Progenitor cell of endocrine pancreas (in vitro differentiated cells): ENCODE data around the gene HELZ2. TPM values are rescaled to one million over a fixed set of nuclear protein-coding genes. Genes with fewer than 3 reads are reported as not detected.

Experiments used
- DNase-seq: peaks from one replicate; pipeline ENCODE4 v3.0.0; 2021; ENCODE audit warnings: low spot score; ENCODE audit not compliant: unreplicated experiment
- H3K27ac Mint-ChIP-seq: 2 replicates; pipeline ENCODE4 v1.8.0; 2021; ENCODE audit warnings: mild to moderate bottlenecking, moderate library complexity, mixed read lengths
- H3K27me3 Mint-ChIP-seq: 2 replicates; pipeline ENCODE4 v1.8.0; 2021; ENCODE audit warnings: mixed read lengths
- H3K36me3 Mint-ChIP-seq: 2 replicates; pipeline ENCODE4 v1.8.0; 2022; ENCODE audit warnings: mixed read lengths; ENCODE audit not compliant: insufficient read depth
- H3K4me1 Mint-ChIP-seq: 2 replicates; pipeline ENCODE4 v1.8.0; 2021; ENCODE audit warnings: low read depth, mixed read lengths
- H3K4me3 Mint-ChIP-seq: 2 replicates; pipeline ENCODE4 v1.8.0; 2021; ENCODE audit warnings: low read depth, mild to moderate bottlenecking, moderate library complexity, mixed read lengths
- H3K9me3 Mint-ChIP-seq: 2 replicates; pipeline ENCODE4 v1.8.0; 2021; ENCODE audit warnings: low read depth, mixed read lengths
- total RNA-seq: library from RNA; stranded (reverse); gene quantifications from 2 replicates; pipeline ENCODE4 v1.2.1, GENCODE V29; 2021
- TF ChIP-seq, protein P1 (sequence below): fragments of 200-600 bp; sonication (generic); IDR thresholded peaks from one replicate; pipeline ENCODE4 v1.5.0; 2021; ENCODE audit warnings: antibody characterized with exemption, mild to moderate bottlenecking; ENCODE audit not compliant: unreplicated experiment

Gene HELZ2
- total RNA-seq, 1 donor from 2014 or later: 19.3 TPM

DNA sequence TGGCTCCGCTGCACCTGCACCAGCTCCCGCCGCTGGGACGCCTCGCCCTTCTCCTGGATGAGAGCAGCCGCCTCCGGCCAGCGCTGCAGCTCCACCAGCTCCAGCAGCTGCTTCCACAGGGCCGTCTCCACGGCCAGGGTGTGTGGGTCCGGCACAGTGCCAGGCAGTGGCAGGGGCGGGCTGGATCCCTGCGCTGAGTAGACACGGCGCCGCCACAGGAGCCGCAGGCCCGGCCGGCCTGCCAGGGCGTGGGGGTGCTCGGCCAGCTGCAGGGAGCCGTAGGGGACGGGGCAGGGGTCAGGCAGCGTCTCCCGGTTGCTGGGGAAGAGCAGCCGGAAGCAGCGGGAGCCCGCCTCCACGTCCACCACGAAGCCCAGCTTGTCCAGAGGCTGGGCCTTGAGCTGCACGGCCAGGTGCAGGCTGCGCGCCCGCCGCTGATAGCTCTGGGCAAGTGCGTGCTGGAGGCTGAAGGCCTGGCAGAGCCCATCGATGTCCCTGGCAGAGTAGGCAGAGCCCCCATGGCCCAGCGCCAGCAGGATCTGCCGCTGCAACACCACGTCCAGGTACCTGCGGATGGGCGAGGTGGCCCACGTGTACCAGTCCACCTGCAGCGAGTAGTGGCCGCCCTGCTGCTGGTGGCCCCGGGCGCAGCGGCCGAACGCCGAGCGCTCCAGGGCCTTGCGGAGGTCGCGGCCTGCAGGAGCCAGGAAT, 10.7 kb downstream of the HELZ2 start:
- no peak overlapping the region for H3K27ac Mint-ChIP-seq

DNA sequence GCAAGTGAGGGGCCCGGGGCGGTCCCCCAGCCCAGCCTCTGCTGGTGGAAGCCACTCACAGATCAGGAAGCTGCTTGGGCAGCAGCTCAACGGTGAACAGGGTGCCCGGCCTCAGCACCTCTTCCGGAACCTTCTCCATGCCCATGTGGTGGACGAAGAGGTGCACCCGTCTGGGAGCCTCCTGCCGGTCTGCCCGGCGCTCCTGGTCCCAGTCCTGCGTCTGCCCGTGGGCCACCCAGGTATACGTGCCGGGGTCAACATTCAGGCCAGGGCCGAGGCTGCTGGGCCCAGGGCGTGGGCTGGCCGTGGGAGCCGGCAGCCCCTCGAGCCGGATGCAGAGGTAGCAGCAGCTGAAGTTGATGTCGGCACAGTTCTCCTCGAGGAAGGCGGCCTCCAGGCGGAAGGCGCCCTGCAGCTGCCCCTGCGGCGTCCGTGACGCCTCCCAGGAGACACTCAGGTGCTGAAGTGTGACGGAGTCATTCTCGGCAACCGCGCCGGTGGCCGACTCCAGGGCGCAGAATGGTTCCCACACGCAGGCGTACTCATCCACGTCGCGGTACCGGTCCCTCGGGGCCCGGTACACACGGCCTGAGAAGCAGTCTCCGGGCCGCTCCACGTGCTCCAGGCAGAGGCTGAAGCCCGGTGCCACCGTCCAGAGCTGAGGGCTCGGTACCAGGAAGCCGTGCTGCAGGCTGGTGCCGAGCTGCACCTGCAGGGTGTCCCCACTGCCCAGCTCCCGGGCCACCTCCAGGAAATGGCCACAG, 11.4 kb downstream of the HELZ2 start:
- TF ChIP-seq, protein P1, sequence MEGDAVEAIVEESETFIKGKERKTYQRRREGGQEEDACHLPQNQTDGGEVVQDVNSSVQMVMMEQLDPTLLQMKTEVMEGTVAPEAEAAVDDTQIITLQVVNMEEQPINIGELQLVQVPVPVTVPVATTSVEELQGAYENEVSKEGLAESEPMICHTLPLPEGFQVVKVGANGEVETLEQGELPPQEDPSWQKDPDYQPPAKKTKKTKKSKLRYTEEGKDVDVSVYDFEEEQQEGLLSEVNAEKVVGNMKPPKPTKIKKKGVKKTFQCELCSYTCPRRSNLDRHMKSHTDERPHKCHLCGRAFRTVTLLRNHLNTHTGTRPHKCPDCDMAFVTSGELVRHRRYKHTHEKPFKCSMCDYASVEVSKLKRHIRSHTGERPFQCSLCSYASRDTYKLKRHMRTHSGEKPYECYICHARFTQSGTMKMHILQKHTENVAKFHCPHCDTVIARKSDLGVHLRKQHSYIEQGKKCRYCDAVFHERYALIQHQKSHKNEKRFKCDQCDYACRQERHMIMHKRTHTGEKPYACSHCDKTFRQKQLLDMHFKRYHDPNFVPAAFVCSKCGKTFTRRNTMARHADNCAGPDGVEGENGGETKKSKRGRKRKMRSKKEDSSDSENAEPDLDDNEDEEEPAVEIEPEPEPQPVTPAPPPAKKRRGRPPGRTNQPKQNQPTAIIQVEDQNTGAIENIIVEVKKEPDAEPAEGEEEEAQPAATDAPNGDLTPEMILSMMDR: no peak
- no peak for DNase-seq
- Mint-ChIP-seq H3K9me3 (no peaks in the 10 kb centered on the region), H3K4me1 (no peaks in the 10 kb centered on the region), H3K27ac (no peak overlapping the region), H3K4me3 (no peak overlapping the region), H3K36me3 (peaks cover 3% of the 10 kb centered on the region), H3K27me3 (no peaks in the 10 kb centered on the region)

More for the DNA sequence above, 10.7 kb downstream of the HELZ2 start:
- H3K9me3 Mint-ChIP-seq: no peaks in the 10 kb centered on the region
- no peaks in the 10 kb centered on the region for H3K27me3 Mint-ChIP-seq
- peaks cover 3% of the 10 kb centered on the region for H3K36me3 Mint-ChIP-seq
- DNase-seq: no peak
- H3K4me1 Mint-ChIP-seq: no peaks in the 10 kb centered on the region
- TF ChIP-seq, protein P1: no peak
- no peak overlapping the region for H3K4me3 Mint-ChIP-seq

DNA sequence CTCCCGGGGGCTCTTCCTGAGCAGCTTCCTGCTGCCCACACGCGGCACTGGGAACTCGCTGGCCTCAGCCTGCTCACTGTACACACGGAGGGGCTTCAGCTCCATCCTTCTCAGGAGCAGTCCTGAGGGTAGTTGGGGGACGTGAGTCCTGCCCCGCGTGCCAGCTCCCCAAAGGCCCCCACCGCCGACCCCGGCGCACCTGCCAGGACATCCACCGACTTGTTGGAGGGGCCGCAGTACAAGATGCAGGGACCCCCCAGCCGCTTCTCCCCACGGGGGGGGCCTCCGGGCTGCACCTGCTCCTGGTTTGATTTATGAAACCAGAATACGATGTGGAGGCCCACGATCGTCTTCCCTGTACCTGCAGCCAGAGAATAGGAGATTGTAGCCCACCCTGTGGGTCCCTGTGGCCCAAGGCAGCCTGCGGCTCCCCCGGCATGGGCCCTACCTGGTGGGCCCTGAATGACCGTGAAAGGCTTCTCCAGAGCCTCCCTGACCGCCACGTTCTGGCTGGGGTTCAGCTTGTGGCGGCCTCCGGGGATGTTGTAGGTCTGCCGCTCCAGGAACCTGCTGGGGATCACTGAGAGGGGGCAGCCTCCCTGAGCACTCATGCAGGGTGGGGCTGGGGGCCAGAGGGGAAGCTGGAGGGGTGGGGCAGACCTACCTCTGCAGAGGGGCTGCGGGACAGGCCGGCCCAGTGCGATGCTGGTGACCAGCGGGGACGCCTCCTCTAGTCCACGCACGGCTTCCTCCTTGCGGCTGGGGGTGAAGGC, 12.2 kb downstream of the HELZ2 start:
- no peak overlapping the region for H3K27ac Mint-ChIP-seq
- no peak for DNase-seq
- H3K4me1 Mint-ChIP-seq: no peaks in the 10 kb centered on the region
- H3K4me3 Mint-ChIP-seq: no peak overlapping the region
- H3K36me3 Mint-ChIP-seq: peaks cover 3% of the 10 kb centered on the region
- TF ChIP-seq, protein P1: no peak
- H3K27me3 Mint-ChIP-seq: no peaks in the 10 kb centered on the region
- no peaks in the 10 kb centered on the region for H3K9me3 Mint-ChIP-seq

DNA sequence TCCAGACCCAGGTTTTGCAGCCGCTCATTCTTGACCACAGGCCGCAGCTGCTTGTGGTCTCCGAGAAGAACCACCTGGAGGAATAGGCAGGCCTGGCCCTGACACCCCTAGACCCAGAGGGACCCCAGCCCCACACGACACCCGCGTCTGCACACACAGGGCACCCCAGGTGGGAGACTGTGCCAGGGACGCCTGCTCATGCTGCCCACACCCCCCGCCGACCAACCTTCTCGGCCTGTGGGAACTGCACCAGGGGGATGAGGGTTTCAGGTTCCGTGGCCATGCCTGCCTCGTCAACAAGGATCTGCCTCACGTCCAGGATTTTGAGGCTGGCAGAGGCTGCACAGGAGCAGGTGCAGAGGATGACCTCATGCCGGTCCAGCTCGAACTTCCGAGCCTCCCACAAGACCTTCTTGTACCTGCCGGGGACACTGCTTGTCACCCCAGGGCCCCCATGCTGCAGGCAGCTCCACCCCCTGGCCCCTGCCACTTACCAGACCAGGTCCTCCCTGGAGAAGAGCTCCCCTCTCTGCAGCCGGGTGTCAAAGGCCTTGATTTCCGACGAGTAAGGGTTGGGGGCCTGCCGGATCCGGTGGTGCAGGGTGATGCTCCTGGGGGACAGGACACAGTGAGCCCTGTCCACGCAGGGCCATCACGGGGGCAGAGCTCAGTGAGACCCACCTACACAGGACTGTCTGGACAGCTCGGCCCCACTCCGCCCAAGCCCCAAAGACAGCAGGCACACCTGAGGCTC, 13.0 kb downstream of the HELZ2 start:
- DNase-seq: no peak
- Mint-ChIP-seq H3K27ac (no peak overlapping the region), H3K4me3 (no peak overlapping the region), H3K36me3 (peaks cover 3% of the 10 kb centered on the region), H3K27me3 (no peaks in the 10 kb centered on the region), H3K9me3 (no peaks in the 10 kb centered on the region), H3K4me1 (no peaks in the 10 kb centered on the region)
- TF ChIP-seq, protein P1: no peak
